ENCODE data around the gene TMEM38A. TPM values are rescaled to one million over a fixed set of nuclear protein-coding genes. Genes with fewer than 3 reads are reported as not detected.
"Not testable (repeated sequence)": the region's sequence is repeated elsewhere in the genome, so short reads cannot be mapped to it uniquely, and the experiment has no call there.

TMEM38A gene
- total RNA-seq, 2 donors from 2014 or later = 1.6 to 2.5 TPM

- peaks cover 20 to 26% of the 10 kb centered on the region in 2 donors for H3K36me3 Mint-ChIP-seq
- ATAC-seq = peak; percentile 93
Observed at GRCh38 chr19:16628183-16628983, 32.6 kb upstream of the TMEM38A start, which contains the start of gene MED26. Gene MED26 (minus strand): TSS chr19:16628204. CDS start chr19:16627943, 261 bp downstream.

GRCh38 chr19:16628984-16629691 is 31.8 kb upstream of the TMEM38A start:
- DNase-seq (ENCODE audit: low spot score in 2 of 2) (peak in 1 of 2 donors; percentile 57), ATAC-seq (peak; percentile 5 to 7)
- Mint-ChIP-seq H3K36me3 (peaks cover 20 to 26% of the 10 kb centered on the region in 2 donors), H3K9me3 (no peaks in the 10 kb centered on the region), H3K27ac (peak overlapping the region; percentile 97 to 99)

More at GRCh38 chr19:16628183-16628983, 32.6 kb upstream of the TMEM38A start, which contains the start of gene MED26:
- Mint-ChIP-seq H3K27ac (peak within 1 kb of the TSS; percentile 97 to 99), H3K9me3 (no peaks in the 10 kb centered on the region)
- peak; percentile 96 for DNase-seq (ENCODE audit: low spot score in 2 of 2)

- Mint-ChIP-seq H3K36me3 (peaks cover 10 to 17% of the 10 kb centered on the region in 2 donors), H3K9me3 (no peaks in the 10 kb centered on the region), H3K27ac (peak overlapping the region; percentile 44 to 51)
- DNase-seq (ENCODE audit: low spot score in 2 of 2) = no peak
- no peak for ATAC-seq
Observed at GRCh38 chr19:16631465-16631864, 29.5 kb upstream of the TMEM38A start.

GRCh38 chr19:16637535-16637934 is 23.4 kb upstream of the TMEM38A start:
- H3K27ac Mint-ChIP-seq = peak overlapping the region in 1 of 2 donors; percentile 77
- ATAC-seq (no peak), DNase-seq (ENCODE audit: low spot score in 2 of 2) (no peak)
- H3K36me3 Mint-ChIP-seq = peaks cover 0 to 19% of the 10 kb centered on the region in 2 donors
- H3K9me3 Mint-ChIP-seq = no peaks in the 10 kb centered on the region

- H3K9me3 Mint-ChIP-seq = no peaks in the 10 kb centered on the region
Observed at GRCh38 chr19:16638666-16639065, 22.3 kb upstream of the TMEM38A start.

GRCh38 chr19:16640951-16641350 is 20.0 kb upstream of the TMEM38A start:
- H3K36me3 Mint-ChIP-seq = peaks cover 0 to 28% of the 10 kb centered on the region in 2 donors
- H3K27ac Mint-ChIP-seq = peak overlapping the region in 1 of 2 donors; percentile 93
- H3K9me3 Mint-ChIP-seq = no peaks in the 10 kb centered on the region
- DNase-seq (ENCODE audit: low spot score in 2 of 2) (no peak), ATAC-seq (no peak)

More at GRCh38 chr19:16638666-16639065, 22.3 kb upstream of the TMEM38A start:
- DNase-seq (ENCODE audit: low spot score in 2 of 2) = no peak
- no peak for ATAC-seq
- Mint-ChIP-seq H3K27ac (peak overlapping the region in 1 of 2 donors; percentile 39), H3K36me3 (peaks cover 0 to 25% of the 10 kb centered on the region in 2 donors)

- DNase-seq (ENCODE audit: low spot score in 2 of 2) (no peak), ATAC-seq (no peak)
- no peak overlapping the region for H3K27ac Mint-ChIP-seq
- H3K9me3 Mint-ChIP-seq = no peaks in the 10 kb centered on the region
- H3K36me3 Mint-ChIP-seq = peaks cover 0 to 28% of the 10 kb centered on the region in 2 donors
Observed at GRCh38 chr19:16641695-16642094, 19.2 kb upstream of the TMEM38A start.

- no peak for ATAC-seq
- Mint-ChIP-seq H3K27ac (no peak overlapping the region), H3K36me3 (peaks cover 0 to 20% of the 10 kb centered on the region in 2 donors), H3K9me3 (no peaks in the 10 kb centered on the region)
- DNase-seq (ENCODE audit: low spot score in 2 of 2) = no peak
Observed at GRCh38 chr19:16645140-16645539, 15.8 kb upstream of the TMEM38A start.

GRCh38 chr19:16649734-16650133 is 11.2 kb upstream of the TMEM38A start:
- H3K27ac Mint-ChIP-seq = no peak overlapping the region

GRCh38 chr19:16650821-16651220 is 10.1 kb upstream of the TMEM38A start:
- ATAC-seq = no peak
- Mint-ChIP-seq H3K9me3 (no peaks in the 10 kb centered on the region), H3K27ac (peak overlapping the region in 1 of 2 donors; percentile 44), H3K36me3 (peaks cover 15 to 33% of the 10 kb centered on the region in 2 donors)
- DNase-seq (ENCODE audit: low spot score in 2 of 2) = no peak

More at GRCh38 chr19:16649734-16650133, 11.2 kb upstream of the TMEM38A start:
- Mint-ChIP-seq H3K9me3 (no peaks in the 10 kb centered on the region), H3K36me3 (peaks cover 15 to 33% of the 10 kb centered on the region in 2 donors)
- no peak for DNase-seq (ENCODE audit: low spot score in 2 of 2)
- ATAC-seq = no peak

- DNase-seq (ENCODE audit: low spot score in 2 of 2); ATAC-seq; H3K9me3 Mint-ChIP-seq: not testable (repeated sequence)
- Mint-ChIP-seq H3K36me3 (peaks cover 15 to 33% of the 10 kb centered on the region in 2 donors), H3K27ac (peak overlapping the region; percentile 13 to 21)
Observed at GRCh38 chr19:16651421-16652188, 9.3 kb upstream of the TMEM38A start.

- peaks cover 15 to 39% of the 10 kb centered on the region in 2 donors for H3K36me3 Mint-ChIP-seq
- no peak for DNase-seq (ENCODE audit: low spot score in 2 of 2)
- H3K9me3 Mint-ChIP-seq = no peaks in the 10 kb centered on the region
- ATAC-seq = no peak
- H3K27ac Mint-ChIP-seq = peak overlapping the region; percentile 20 to 62
Observed at GRCh38 chr19:16652854-16653253, 8.1 kb upstream of the TMEM38A start.

GRCh38 chr19:16654140-16654539 is 6.8 kb upstream of the TMEM38A start:
- no peak overlapping the region for H3K27ac Mint-ChIP-seq
- DNase-seq (ENCODE audit: low spot score in 2 of 2) = no peak
- no peaks in the 10 kb centered on the region for H3K9me3 Mint-ChIP-seq
- peaks cover 24 to 48% of the 10 kb centered on the region in 2 donors for H3K36me3 Mint-ChIP-seq
- ATAC-seq = peak; percentile 38 to 62

- Mint-ChIP-seq H3K27ac (peak overlapping the region in 1 of 2 donors; percentile 29), H3K36me3 (peaks cover 24 to 48% of the 10 kb centered on the region in 2 donors), H3K9me3 (no peaks in the 10 kb centered on the region)
- no peak for DNase-seq (ENCODE audit: low spot score in 2 of 2)
- no peak for ATAC-seq
Observed at GRCh38 chr19:16654627-16655026, 6.3 kb upstream of the TMEM38A start.

- Mint-ChIP-seq H3K27ac (peak overlapping the region in 1 of 2 donors; percentile 29), H3K9me3 (no peaks in the 10 kb centered on the region), H3K36me3 (peaks cover 24 to 48% of the 10 kb centered on the region in 2 donors)
- DNase-seq (ENCODE audit: low spot score in 2 of 2) (no peak), ATAC-seq (no peak)
Observed at GRCh38 chr19:16655727-16656126, 5.2 kb upstream of the TMEM38A start.

- H3K27ac Mint-ChIP-seq = peak overlapping the region in 1 of 2 donors; percentile 85
- no peak for DNase-seq (ENCODE audit: low spot score in 2 of 2)
- H3K9me3 Mint-ChIP-seq = no peaks in the 10 kb centered on the region
- H3K36me3 Mint-ChIP-seq = peaks cover 14 to 38% of the 10 kb centered on the region in 2 donors
- no peak for ATAC-seq
Observed at GRCh38 chr19:16657384-16657783, 3.6 kb upstream of the TMEM38A start.
